GM19467 (cell line): Measurements from ENCODE around the gene GNG5.
"Not testable (repeated sequence)": the region's sequence is repeated elsewhere in the genome, so short reads cannot be mapped to it uniquely, and the experiment has no call there.

Experiments
- ATAC-seq: cut with Tn5 transposase; IDR thresholded peaks from one replicate; pipeline ENCODE4 v1.9.1; 2021; ENCODE audit warnings: mild to moderate bottlenecking, moderate library complexity; ENCODE audit not compliant: unreplicated experiment

The GNG5 gene

DNA sequence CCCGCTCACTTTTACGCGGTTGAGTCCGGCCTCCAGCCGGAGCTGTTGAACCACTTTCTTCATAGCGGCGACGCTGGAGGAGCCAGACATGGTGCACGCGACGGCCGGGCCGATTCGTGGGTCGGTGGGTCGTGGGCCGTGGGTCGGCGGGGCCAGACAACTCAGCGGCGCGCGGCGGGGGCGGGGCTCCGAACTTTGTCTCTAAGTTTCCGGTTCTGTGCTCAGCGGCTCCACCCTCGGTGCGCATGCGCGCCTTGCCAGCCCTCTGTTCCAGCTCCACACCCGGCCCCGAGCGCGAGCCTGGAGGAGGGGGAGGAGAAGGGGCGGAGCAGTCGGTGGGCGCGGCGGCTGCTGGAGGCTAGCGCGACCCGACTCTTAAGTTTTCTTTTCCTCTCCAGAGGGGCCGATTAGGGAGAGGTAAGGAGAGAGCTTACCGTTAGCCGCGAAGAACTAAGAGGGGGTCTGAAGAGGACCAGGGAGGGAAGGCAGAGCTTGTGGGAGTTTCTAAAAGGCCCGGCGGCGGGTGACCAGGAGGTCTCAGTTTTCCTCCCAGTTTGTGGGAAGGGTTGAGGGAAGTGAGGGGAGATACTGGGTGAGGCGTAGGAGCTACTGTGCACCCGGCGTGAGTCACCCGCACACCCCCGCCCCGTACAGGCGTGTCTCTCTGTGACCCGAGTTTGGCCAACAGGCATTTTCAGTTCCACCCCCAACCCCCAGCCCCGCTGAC is at the start of gene GNG5, which contains the start of gene SPATA1:
GNG5 (minus strand) TSS at position 580 of the 727 bp plus-strand sequence; CDS start at position 90, 490 bp downstream.
SPATA1 (plus strand) TSS at position 385 of the 727 bp plus-strand sequence. CDS start 9,974 bp downstream, outside the sequence.
- ATAC-seq, result peak; percentile 79

DNA sequence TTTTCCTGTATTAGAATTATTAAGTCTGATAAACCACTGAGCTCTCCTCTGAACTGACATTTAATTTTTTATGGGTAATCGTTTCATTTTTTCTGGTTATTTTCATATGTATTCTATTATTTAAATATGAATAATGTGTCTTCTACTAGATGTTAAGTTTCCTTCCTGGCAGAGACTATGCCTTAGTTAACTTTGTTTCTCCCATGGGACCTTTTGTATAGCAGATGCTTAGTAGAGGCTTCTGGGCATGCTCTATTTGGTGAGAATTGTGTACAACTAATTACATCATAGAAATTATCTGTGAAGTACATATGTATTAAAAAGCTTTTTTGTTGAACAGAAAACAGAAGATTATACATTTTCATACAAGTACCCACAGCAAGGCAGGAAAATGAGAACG is 44.4 kb upstream of the GNG5 start:
- ATAC-seq, result no peak

DNA sequence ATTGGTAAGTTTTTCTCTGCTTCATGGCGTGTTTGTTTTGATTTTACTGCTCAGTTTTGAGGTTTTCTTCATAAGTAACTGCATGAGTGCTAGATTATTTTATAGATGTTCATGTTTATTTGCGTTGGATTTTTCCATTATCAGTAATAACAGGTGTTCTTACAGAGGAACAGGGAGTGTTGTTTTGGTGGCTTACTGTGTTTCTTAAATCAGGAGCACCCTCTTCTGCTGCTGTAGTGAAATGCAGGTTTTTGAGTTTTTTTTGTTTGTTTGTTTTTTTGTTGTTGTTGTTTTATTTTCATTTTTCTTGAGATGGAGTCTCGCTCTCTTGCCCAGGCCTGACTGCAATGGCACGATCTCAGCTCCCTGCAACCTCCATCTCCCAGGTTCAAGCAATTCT is 35.3 kb upstream of the GNG5 start:
- ATAC-seq, result no peak

DNA sequence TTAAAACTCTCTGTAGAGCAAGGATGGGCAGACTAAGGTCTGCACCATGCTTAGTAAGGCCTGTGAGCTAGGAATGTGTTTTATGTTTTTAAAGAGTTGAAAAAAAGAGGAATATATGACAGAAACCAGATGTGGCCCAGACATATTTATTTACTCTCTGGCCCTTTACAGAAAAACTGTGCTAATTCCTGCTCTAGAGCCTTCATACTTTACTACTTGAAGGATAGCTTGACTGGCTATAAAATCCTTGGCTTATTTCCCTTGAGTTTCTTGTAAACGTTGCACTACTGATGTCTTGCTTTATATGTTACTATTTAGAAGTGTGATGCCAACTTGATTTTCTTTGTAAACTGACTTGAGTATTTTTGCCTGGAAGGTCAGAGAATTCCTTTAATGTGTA is 34.4 kb upstream of the GNG5 start:
- no peak for ATAC-seq

DNA sequence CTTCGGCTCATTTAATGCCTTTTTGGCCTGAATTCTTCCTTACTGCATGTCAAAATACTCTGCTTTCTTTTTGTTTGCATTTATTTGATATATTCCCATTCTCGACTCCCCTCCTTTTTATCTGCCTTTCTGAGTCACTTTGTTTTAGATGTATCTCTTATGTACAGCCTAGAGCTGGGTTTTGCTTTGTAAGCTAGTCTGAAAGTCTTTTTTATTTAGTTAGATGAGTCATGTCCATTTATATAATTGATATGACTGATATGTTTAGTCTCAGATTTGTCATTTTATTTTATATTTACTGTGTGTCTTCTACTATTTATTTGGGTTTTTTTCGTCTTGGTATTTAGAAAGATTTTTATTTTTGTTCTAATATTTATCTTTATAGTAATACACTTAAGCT is 33.6 kb upstream of the GNG5 start:
- ATAC-seq, result no peak

DNA sequence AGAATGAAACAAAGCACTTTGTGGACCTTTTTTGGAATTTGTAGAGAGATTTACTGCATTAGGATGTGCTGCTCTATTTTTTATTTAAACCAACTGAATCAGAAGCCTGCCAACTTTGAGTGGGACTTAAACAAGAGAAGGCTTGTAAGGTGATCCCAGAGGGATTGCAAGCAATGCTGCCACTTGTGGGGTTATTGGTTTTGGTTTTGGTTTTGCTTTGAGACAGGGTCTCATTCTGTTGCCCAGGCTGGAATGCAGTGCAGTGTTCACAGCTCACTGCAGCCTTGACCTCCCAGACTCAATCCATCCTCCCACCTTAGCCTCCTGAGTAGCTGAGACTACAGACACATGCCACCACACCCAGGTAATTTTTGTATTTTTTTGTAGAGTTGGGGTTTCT is 32.2 kb upstream of the GNG5 start:
- no peak for ATAC-seq

DNA sequence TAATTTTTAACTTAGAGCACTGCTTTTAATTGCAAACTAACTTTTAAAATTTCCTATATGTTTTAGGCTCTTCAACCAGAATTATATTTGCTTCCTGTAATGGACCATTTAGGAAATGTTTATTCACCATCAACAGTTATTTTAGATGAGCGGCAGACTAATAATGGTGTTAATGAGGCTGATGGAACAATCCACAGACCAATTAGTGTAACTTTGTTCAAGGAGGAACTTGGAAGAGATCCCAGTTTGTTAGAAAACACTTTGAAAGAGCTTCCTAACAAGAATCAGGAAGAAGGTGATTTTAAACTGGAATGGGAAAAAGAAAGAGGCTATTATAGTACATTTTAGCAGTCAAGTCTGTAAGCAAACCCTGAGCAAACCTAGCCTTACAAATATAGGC is 19.4 kb upstream of the GNG5 start:
- ATAC-seq, result no peak

DNA sequence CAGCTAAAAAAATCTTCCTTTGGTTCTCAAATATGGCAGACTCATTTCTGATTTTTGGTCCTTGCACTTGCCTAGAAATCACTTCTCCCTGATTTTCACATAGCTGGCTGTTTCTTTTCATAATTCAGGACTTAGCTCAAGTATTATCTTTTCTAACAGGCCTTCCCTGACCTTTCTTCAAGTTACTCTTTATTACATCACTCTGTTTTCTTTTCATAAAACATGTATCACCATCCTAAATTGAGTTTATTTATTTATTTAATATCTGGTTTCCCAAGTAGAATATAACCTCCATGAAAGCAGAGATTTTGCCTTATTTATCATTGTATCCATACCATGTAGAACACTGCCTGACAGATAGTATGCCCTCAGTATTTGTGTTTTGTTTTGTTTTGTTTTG is 18.2 kb upstream of the GNG5 start:
- ATAC-seq, result no peak

DNA sequence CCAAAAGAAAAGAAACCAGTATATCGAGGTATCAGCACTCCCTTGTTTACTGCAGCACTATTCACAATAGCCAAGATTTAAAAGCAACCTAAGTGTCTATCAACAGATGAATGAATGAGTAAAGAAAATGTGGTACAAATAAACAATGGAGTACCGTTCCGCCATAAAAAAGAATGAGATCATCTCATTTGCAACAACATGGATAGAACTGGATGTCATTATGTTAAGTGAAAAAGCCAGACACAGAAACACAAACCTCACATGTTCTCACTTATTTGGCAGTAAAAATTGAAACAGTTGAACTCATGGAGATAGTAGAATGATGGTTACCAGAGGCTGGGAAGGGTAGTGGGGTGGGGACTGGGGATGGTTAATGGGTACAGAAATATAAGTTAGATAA is 4.3 kb upstream of the GNG5 start:
- no peak for ATAC-seq

DNA sequence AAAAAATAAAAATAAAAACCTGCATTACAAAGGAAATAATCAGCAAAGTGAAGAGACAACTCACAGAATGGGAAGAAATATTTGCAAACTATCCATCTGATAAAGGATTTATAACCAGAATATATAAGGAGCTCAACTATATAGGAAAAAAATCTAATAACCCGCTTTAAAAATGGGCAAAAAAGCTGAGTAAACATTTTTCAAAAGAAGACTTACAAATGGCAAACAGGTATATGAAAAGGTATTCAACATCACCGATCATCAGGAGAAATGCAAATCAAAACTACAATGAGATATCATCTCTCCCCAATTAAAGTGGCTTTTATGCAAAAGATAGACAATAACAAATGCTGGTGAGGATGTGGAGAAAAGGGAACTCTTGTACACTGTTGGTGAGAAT is 3.8 kb upstream of the GNG5 start:
- no peak for ATAC-seq

DNA sequence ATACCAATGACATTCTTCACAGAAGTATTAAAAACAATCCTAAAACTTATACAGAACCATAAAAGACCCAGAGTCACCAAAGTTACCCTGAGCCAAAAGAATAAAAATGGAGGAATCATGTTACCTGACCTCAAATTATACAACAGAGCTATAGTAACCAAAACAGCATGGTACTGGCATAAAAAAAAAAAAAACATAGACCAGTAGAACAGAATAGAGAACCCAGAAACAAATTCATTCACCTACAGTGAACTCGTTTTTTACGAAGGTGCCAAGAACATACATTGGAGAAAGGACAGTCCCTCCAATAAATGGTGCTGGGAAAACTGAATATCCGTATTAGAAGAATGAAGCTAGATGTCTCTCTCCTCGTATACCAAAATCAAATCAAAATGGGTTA is 2.6 kb upstream of the GNG5 start:
- no peak for ATAC-seq

DNA sequence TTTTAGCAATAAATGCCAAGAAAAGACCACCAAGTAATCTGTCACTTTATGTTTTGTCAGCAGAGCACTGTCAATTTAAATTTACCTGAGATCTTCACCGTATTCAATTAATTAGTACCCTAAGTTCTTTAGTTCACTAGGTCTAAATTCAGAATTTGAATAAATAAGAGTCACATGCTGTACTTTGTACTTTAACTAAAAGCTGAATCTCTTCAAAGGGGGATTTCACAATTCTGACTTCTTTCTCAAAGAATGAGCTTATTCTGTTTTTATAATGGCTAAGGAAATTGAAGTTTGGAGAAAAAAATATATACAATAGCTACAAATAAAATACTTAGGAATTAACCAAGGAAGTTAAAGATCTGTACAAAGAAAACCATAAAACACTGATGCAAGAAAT is 2.1 kb upstream of the GNG5 start:
- ATAC-seq, result no peak

DNA sequence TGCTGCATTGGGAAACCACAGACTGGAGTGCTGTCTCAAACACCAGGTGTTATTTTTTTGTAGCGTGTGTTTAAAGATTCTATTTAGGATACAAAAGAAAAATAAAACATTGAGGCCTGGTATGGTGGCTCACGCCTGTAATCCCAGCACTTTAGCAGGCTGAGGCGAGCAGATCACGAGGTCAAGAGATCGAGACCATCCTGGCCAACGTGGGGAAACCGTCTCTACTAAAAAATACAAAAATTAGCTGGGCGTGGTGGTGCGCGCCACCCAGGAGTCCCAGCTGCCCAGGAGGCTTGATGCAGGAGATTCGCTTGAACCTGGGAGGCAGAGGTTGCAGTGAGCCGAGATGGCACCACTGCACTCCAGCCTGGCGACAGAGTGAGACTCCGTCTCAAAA is 1.5 kb upstream of the GNG5 start:
- ATAC-seq, result not testable (repeated sequence)

DNA sequence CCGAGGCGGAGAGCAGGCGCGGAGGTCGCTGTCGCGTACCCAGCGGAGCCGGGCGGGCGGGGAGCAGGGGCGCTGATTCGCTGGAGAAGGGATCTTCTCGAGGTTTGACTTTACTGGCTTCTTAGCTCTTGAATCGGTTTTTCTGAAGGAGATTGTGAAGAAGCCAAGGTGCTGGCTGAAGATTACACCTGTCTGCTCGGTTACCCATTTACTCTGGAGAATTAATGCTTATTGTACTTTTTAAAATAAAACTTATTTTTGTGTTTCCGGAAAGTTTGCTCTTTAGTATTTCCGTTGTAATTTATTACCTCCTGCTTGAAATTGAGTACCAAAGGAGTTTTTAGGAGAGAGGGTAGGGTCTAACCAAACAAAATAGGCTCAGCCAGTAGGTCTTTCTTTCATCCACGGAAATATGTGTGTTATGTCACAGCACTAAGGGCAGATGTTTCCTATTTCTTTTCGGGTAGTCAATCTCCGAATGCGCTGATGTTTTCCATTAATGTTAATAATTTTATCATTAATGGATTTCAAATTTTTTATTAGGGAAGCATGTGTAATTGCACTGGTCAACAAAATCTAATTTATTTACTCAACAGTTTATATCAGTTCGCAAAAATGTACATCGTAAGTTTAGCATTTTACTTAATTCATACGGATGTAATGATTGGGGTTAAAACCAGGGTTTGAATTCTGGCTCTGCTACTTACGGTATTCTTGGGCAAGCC is 510 bp upstream of the GNG5 start:
- no peak for ATAC-seq

DNA sequence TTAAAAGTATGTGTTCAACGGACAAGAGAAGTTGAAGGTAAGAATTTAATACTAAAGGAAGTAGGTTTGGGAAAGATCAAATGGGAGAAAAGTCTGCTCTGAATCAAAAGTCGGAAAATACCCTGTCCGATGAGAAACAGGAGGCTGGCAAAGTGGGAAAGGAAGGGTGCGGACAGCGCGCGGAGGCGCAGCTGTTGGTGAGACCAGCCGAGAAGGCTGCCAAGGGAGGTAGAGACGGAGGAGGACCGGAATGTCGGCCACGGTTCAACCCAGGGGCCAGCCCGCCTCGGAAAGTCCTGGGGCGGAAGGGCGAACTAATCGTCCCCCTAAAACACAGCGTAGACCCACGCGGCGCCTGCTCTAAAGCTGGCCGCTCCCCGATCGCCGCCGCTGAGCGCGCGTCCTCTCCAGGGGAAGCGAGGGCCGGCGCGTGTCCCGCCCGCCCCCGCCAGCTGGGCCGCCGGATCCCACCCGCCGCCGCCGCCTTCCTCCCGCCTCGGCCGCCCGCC is 834 bp downstream of the GNG5 start:
- peak; percentile 29 for ATAC-seq

DNA sequence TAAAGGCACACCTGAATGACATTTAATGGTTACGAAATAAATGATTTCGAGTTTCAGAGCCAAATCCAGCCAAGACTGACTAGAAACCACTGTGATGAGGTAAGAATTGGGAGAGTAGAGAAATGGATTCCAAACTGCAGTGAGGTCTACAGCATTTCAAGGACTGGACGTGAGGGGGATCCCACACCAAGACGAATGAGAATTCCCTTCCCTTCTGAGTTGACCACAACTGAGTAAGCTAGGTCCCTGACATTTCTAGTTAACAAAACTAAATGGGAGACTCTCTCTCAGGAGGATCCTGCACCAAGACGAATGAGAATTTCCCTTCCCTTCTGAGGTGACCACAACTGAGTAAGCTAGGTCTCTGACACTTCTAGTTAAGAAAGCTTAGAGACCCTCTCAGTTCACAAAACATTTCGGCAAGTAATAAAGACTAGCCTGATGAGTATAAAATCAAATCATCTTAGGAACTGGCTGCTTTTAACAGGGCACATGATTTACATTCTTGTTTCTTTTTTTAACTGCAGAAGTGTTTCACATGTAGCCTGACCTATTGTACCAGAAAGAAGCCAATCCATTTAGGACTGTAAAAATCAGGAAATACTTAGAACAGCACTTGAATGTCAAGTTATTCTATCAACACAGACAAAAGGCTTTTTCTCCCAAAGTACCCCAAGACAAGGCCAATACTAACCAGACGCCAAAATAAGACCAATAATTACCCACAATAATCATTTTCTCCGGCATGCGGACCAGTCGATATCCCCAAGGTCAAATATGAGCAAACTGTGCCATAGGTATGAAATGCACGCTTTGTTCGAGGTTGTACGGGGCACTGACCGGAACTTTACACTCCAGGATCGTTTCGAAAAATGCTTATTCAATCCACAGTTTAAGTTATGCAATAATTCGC is 1.5 kb downstream of the GNG5 start:
- no peak for ATAC-seq

DNA sequence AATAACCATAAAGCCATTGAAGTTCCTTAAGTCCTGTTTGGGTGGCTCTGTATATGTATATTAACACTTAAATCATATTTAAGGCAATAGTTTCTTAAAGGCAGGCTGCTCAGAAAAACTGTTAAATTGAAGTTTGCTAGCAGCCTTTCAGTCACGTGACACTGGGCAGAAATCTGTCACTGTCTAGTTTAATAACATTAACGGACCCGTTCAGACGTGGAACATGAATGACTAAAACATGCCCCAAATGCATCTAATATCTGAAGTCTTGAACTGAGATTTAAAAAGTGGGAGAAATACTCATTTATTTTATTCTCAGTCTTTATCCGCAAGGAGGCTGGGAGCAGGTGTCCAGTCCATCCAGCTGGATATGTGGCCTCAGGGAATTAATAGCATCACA is 3.5 kb downstream of the GNG5 start:
- no peak for ATAC-seq

DNA sequence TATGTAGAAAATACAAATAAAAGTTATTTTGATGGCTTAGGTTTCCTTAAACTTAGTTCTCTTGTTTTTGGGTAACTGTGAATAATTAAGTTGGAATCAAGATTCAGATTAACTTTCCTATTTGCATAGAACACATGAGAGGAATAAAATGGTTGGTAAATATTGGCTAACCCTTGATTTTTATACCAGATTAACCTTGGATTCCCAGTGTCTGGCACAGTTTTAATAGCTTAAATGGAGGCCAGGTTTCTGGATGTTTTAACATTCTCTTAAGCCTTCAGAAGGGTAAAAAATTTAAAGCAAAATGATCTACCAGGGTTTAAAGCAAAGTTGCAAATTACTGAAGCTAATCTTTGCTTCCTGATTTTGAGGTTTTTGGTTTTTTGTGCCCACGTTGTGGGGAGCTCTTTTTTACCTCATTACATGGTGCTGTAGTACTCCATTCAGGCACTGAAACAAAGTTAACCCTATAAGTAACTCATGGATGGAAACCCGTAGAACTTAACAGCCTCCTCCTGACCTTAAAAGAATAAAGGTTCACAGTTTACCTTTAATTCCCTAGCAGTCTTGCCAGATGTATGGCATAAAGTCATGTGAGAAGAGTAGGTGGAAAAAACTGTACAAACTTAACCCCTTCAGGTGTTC is 8.6 kb downstream of the GNG5 start:
- no peak for ATAC-seq

DNA sequence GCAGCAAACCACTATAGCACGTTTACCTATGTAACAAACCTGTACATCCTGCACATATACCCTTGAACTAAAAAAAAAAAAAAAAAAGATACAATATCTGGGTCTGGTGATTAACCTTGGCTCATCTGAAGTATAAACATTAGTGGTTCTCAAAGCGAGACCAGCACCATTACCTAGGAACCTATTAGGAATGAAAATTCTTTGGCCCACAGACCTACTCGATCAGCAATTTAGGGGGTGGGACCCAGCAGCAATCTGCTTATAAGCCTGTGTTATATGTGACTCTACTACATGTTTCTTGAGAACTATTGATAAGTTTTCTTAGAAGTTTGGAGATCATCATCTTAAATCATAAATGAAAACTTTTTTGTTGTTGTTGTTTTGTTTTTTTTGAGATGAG is 9.9 kb downstream of the GNG5 start:
- no peak for ATAC-seq

DNA sequence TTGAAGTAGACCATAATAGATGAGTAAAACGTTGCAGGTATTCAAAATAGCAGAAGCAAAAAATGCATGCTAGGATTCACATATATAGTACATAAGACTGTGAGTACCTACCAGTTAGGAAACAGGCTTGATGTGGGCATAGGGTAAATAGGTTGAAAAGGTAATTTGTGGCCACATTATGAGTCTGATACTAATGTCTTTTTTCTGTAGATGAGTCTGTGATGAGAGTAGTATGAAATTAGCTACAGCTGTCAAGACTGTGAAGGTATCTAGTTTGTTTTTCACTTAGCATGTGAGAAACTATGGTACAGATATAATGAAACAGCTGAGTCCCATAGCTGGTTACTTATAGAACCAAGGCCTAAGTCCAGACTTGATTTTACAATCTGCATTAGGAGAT is 12.6 kb downstream of the GNG5 start:
- no peak for ATAC-seq

DNA sequence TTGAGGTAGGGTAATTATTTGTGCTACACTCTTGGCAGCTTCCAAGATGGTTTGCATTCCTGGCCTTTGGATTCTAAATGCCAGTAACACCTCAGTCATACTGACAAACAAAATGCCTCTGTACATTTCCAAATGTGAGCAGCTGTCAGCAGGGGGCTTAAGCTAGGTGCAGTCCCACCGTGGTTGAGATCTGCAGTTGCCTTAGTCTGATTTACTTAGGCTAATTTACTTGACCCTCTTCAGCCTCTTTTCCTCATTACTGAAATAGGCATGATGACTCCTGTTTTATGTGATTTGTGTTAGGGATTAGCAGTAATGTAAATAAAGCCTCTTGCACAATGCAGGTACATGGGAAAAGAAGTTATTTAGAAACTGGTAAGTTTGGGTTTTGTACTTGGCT is 13.7 kb downstream of the GNG5 start:
- no peak for ATAC-seq
